ENCODE results near the gene RSPO1.

- TF ChIP-seq CTCF (conservative IDR thresholded peaks at IDR 0.05; ENCODE audit: low read depth, low read length) (no peak), EZH2 (IDR thresholded peaks at IDR 0.05; ENCODE audit: borderline replicate concordance, low read depth, low read length, poor library complexity, severe bottlenecking) (no peak)
Observed at GRCh38 chr1:37656881-37657280, 22.2 kb upstream of the RSPO1 start.

All from A673 (cell line).